ENCODE measurements around the gene SMYD3.

The SMYD3 gene

DNA sequence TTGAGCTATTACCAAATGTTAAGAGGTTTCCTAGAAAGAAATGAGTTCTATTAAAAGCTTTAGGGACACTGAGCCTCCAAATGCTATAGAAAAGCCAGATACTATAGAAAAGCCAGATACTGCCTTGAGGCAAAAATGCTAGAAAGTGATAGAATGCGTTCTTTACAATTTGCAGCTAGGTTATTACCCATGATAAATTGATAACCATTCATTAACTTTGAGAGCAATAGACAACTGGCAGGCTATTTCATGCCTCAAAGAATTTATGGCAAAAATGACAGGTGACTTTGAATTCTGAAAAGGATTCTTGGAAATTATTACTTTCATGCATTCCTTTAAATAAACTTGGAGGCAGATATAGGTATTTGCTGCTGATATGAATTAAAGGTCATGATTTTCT, 51.6 kb downstream of the SMYD3 start:
- Histone ChIP-seq H3K27ac (ENCODE audit: low read depth, low read length) (no peak overlapping the region), H3F3A (ENCODE audit: control insufficient read depth, insufficient read depth) (0 out of 2 replicates have a peak, but pooled peaks cover 2% of the 10 kb centered on the region), H3K9me3 (ENCODE audit: control insufficient read depth, insufficient read depth, low read length) (no peaks in the 10 kb centered on the region), H4K20me1 (ENCODE audit: control insufficient read depth, insufficient read depth, low read depth, low read length) (no peaks in the 10 kb centered on the region), H3K4me2 (ENCODE audit: low read length) (no peak overlapping the region), H3K4me1 (ENCODE audit: control insufficient read depth, low read length) (peaks cover 27% of the 10 kb centered on the region), H3K4me3 (ENCODE audit: low read length) (no peak overlapping the region), H3K27me3 (ENCODE audit: control insufficient read depth, low read length) (no peaks in the 10 kb centered on the region), H3K36me3 (ENCODE audit: control insufficient read depth, low read length) (no peaks in the 10 kb centered on the region), H3K79me2 (ENCODE audit: control insufficient read depth, low read length) (peaks cover 27% of the 10 kb centered on the region), H3K9me2 (replicated peaks; ENCODE audit: control insufficient read depth, low read length) (no peaks in the 10 kb centered on the region)
- TF ChIP-seq, protein P1, sequence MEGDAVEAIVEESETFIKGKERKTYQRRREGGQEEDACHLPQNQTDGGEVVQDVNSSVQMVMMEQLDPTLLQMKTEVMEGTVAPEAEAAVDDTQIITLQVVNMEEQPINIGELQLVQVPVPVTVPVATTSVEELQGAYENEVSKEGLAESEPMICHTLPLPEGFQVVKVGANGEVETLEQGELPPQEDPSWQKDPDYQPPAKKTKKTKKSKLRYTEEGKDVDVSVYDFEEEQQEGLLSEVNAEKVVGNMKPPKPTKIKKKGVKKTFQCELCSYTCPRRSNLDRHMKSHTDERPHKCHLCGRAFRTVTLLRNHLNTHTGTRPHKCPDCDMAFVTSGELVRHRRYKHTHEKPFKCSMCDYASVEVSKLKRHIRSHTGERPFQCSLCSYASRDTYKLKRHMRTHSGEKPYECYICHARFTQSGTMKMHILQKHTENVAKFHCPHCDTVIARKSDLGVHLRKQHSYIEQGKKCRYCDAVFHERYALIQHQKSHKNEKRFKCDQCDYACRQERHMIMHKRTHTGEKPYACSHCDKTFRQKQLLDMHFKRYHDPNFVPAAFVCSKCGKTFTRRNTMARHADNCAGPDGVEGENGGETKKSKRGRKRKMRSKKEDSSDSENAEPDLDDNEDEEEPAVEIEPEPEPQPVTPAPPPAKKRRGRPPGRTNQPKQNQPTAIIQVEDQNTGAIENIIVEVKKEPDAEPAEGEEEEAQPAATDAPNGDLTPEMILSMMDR (IDR thresholded peaks at IDR 0.05; ENCODE audit: low read depth, low read length, poor library complexity, severe bottlenecking): no peak
- no peak for TF ChIP-seq EZH2phosphoT487 (IDR thresholded peaks at IDR 0.05; ENCODE audit: borderline replicate concordance, low read length)

DNA sequence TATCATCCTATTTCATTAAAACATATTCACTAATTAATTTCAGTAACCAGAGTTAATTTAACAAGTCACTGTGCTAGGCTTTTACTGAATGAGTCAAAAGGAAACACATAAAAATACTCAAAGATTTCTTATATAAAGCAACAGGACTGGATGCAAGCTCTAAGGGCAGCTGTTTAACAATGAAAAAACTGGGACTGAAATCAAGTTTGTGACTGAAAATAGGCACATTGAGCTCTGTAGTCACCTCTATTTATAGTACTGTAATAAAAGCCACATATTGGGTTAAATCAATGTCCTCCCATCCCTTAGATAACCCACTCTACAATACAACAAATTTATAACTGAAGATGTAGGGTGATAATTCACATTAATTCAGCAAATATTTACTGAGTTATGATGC, 52.4 kb downstream of the SMYD3 start:
- TF ChIP-seq, protein P1 (IDR thresholded peaks at IDR 0.05; ENCODE audit: low read depth, low read length, poor library complexity, severe bottlenecking): no peak
- TF ChIP-seq EZH2phosphoT487 (IDR thresholded peaks at IDR 0.05; ENCODE audit: borderline replicate concordance, low read length): no peak
- H3K4me1 ChIP-seq (ENCODE audit: control insufficient read depth, low read length): peaks cover 19% of the 10 kb centered on the region
- H4K20me1 ChIP-seq (ENCODE audit: control insufficient read depth, insufficient read depth, low read depth, low read length): no peaks in the 10 kb centered on the region
- H3K9me3 ChIP-seq (ENCODE audit: control insufficient read depth, insufficient read depth, low read length): no peaks in the 10 kb centered on the region
- peaks cover 30% of the 10 kb centered on the region for H3K79me2 ChIP-seq (ENCODE audit: control insufficient read depth, low read length)
- no peaks in the 10 kb centered on the region for H3F3A ChIP-seq (ENCODE audit: control insufficient read depth, insufficient read depth)
- no peaks in the 10 kb centered on the region for H3K9me2 ChIP-seq (replicated peaks; ENCODE audit: control insufficient read depth, low read length)
- no peaks in the 10 kb centered on the region for H3K36me3 ChIP-seq (ENCODE audit: control insufficient read depth, low read length)
- H3K27ac ChIP-seq (ENCODE audit: low read depth, low read length): no peak overlapping the region
- H3K4me2 ChIP-seq (ENCODE audit: low read length): no peak overlapping the region
- no peaks in the 10 kb centered on the region for H3K27me3 ChIP-seq (ENCODE audit: control insufficient read depth, low read length)
- no peak overlapping the region for H3K4me3 ChIP-seq (ENCODE audit: low read length)

DNA sequence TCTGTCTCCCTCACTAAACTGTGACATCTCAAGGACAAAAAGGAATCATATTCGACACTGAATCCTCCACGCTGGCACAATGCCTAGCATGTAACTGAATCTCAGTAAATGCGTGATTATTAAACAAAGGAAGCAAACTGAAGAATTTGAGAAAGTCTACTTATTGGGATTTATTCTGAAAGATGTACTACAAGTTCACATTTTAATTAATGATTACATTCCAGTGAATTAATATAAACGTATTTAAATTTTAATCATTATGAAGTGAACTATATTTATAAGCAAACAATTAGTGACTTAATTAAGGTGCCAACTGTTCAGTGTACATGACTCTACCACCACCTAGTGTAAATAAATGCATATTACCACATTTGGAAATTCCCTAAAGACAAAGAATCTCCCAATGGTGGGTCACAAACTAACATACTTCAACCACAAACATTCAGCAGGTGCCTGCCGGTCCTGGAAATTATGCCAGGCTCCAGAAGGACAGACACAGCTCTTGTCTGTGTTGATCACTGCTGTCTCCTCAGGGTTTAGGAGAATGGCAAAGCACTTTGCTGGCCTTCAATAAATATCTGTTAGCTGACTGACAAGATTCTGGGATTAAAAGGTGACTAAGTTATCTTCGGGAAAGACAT, 56.3 kb downstream of the SMYD3 start:
- no peaks in the 10 kb centered on the region for H3K27me3 ChIP-seq (ENCODE audit: control insufficient read depth, low read length)
- H3K27ac ChIP-seq (ENCODE audit: low read depth, low read length): no peak overlapping the region
- TF ChIP-seq, protein P1 (IDR thresholded peaks at IDR 0.05; ENCODE audit: low read depth, low read length, poor library complexity, severe bottlenecking): peak; percentile 68
- TF ChIP-seq EZH2phosphoT487 (IDR thresholded peaks at IDR 0.05; ENCODE audit: borderline replicate concordance, low read length): no peak
- H3K79me2 ChIP-seq (ENCODE audit: control insufficient read depth, low read length): peaks cover 23% of the 10 kb centered on the region
- H3K4me1 ChIP-seq (ENCODE audit: control insufficient read depth, low read length): peaks cover 7% of the 10 kb centered on the region; the same call in 1 of the 2 replicates
- no peak overlapping the region for H3K4me3 ChIP-seq (ENCODE audit: low read length)
- H3K9me3 ChIP-seq (ENCODE audit: control insufficient read depth, insufficient read depth, low read length): no peaks in the 10 kb centered on the region
- no peaks in the 10 kb centered on the region for H3K36me3 ChIP-seq (ENCODE audit: control insufficient read depth, low read length)
- H3K9me2 ChIP-seq (replicated peaks; ENCODE audit: control insufficient read depth, low read length): no peaks in the 10 kb centered on the region
- H3F3A ChIP-seq (ENCODE audit: control insufficient read depth, insufficient read depth): no peaks in the 10 kb centered on the region
- no peak overlapping the region for H3K4me2 ChIP-seq (ENCODE audit: low read length)
- H4K20me1 ChIP-seq (ENCODE audit: control insufficient read depth, insufficient read depth, low read depth, low read length): no peaks in the 10 kb centered on the region

All from DOHH2 (cell line).